MCF 10A (cell line): ENCODE results near the gene DPP9. TPM values are rescaled to one million over a fixed set of nuclear protein-coding genes. Genes with fewer than 3 reads are reported as not detected.
A peak's percentile ranks its signal among the peaks of the same experiment; 100 is the strongest.

Experiments used
- BruUV-seq: library from RNA; stranded (reverse); fragments of 400-500 nt; replicated peaks from 2 replicates; lab custom pipeline; 2021; lab: Mats Ljungman, UMichigan
- CTCF ChIA-PET: fragments of 300-600 bp; sonication (Branson Sonifier 250); formaldehyde crosslinking; extraction: SDS; loops from one replicate; lab custom pipeline; 2021; ENCODE audit warnings: antibody characterized with exemption, inconsistent platforms; lab: Yijun Ruan, JAX
- POLR2A ChIA-PET: fragments of 300-600, 350-650 bp; sonication (Branson Sonifier 250); formaldehyde crosslinking; extraction: SDS; loops from one replicate; lab custom pipeline; 2020; ENCODE audit warnings: antibody characterized with exemption, inconsistent platforms; lab: Yijun Ruan, JAX
- DNase-seq: peaks from one replicate; pipeline ENCODE4 v3.0.0-alpha.2; 2018; ENCODE audit not compliant: unreplicated experiment
- H3K27ac Mint-ChIP-seq: one replicate; pipeline ENCODE4 v1.8.0; 2022; ENCODE audit warnings: mild to moderate bottlenecking, low read depth, mixed read lengths; ENCODE audit not compliant: unreplicated experiment
- H3K27me3 Mint-ChIP-seq: one replicate; pipeline ENCODE4 v1.8.0; 2022; ENCODE audit warnings: mixed read lengths; ENCODE audit not compliant: insufficient read depth, unreplicated experiment
- H3K36me3 Mint-ChIP-seq: one replicate; pipeline ENCODE4 v1.8.0; 2022; ENCODE audit warnings: mild to moderate bottlenecking, moderate library complexity, mixed read lengths; ENCODE audit not compliant: insufficient read depth, unreplicated experiment
- H3K4me1 Mint-ChIP-seq: one replicate; pipeline ENCODE4 v1.8.0; 2022; ENCODE audit warnings: mixed read lengths; ENCODE audit not compliant: insufficient read depth, unreplicated experiment
- H3K4me3 Mint-ChIP-seq: one replicate; pipeline ENCODE4 v1.8.0; 2022; ENCODE audit warnings: mild to moderate bottlenecking, moderate library complexity, mixed read lengths; ENCODE audit not compliant: unreplicated experiment
- H3K9me3 Mint-ChIP-seq: one replicate; pipeline ENCODE4 v1.8.0; 2022; ENCODE audit warnings: mixed read lengths; ENCODE audit not compliant: unreplicated experiment
- CTCF ChIP-seq: fragments of 200-600 bp; IDR thresholded peaks from one replicate; pipeline ENCODE4 v1.8.0; 2022; ENCODE audit warnings: antibody characterized with exemption, mild to moderate bottlenecking; ENCODE audit not compliant: unreplicated experiment
- intact Hi-C: fragments of 100-400 bp; cut with micrococcal nuclease; formaldehyde crosslinking; loops from 2 replicates; pipeline ENCODE4 v1.14.1; 2022
- total RNA-seq: library from RNA; stranded (reverse); gene quantifications from 2 replicates; pipeline ENCODE4 v1.2.3, GENCODE V29; 2022

The DPP9 gene
- total RNA-seq, 1 experiment from 2014 or later, result 90.6 TPM

- H3K4me1 Mint-ChIP-seq, result peaks cover 20% of the 10 kb centered on the region
- ChIA-PET POLR2A (no interaction called here), CTCF (interaction anchor here (0.5 to 1.7 kb wide), 2 partner anchors 36 to 84 kb away, joined by 3 to 5 read pairs; no protein-coding TSS in a partner anchor)
- peak overlapping the region; percentile 25 for H3K27ac Mint-ChIP-seq
- no peak overlapping the region for H3K4me3 Mint-ChIP-seq
- TF ChIP-seq CTCF, result no peak
- no peaks in the 10 kb centered on the region for H3K27me3 Mint-ChIP-seq
- peaks cover 65% of the 10 kb centered on the region for H3K36me3 Mint-ChIP-seq
- no peak for DNase-seq
- intact Hi-C loops, result loop anchor here (5.0 to 10.0 kb wide), 2 partner anchors 68 to 195 kb away; no protein-coding TSS in a partner anchor
- H3K9me3 Mint-ChIP-seq, result no peaks in the 10 kb centered on the region
- no TSS peak for BruUV-seq
Measured at GRCh38 chr19:4720037-4720700, 3.5 kb downstream of the DPP9 start.

GRCh38 chr19:4719499-4719866 lies 4.2 kb downstream of the DPP9 start:
- Mint-ChIP-seq H3K27me3 (no peaks in the 10 kb centered on the region), H3K9me3 (no peaks in the 10 kb centered on the region), H3K4me1 (peaks cover 24% of the 10 kb centered on the region), H3K36me3 (peaks cover 64% of the 10 kb centered on the region), H3K27ac (no peak overlapping the region), H3K4me3 (no peak overlapping the region)
- no peak for DNase-seq
- TF ChIP-seq CTCF, result no peak
- ChIA-PET POLR2A (no interaction called here), CTCF (interaction anchor here (1.7 kb wide), 1 partner anchor 85 kb away, joined by 5 read pairs; no protein-coding TSS in a partner anchor)
- BruUV-seq, result no TSS peak
- intact Hi-C loops, result no loop called here

- H3K27me3 Mint-ChIP-seq, result no peaks in the 10 kb centered on the region
- peak overlapping the region; percentile 54 for H3K27ac Mint-ChIP-seq
- ChIA-PET POLR2A (interaction anchor here (2.8 kb wide), 1 partner anchor 23 kb away, joined by 11 read pairs; no protein-coding TSS in a partner anchor), CTCF (interaction anchor here (0.6 to 1.1 kb wide), 2 partner anchors 14 to 107 kb away, joined by 3 to 5 read pairs; no protein-coding TSS in a partner anchor)
- H3K36me3 Mint-ChIP-seq, result peaks cover 67% of the 10 kb centered on the region
- TF ChIP-seq CTCF, result no peak
- intact Hi-C loops, result no loop called here
- peaks cover 34% of the 10 kb centered on the region for H3K4me1 Mint-ChIP-seq
- no peaks in the 10 kb centered on the region for H3K9me3 Mint-ChIP-seq
- no peak for DNase-seq
- BruUV-seq, result no TSS peak
- H3K4me3 Mint-ChIP-seq, result no peak overlapping the region
Measured at GRCh38 chr19:4717966-4718701, 5.5 kb downstream of the DPP9 start.
